Endothelial cell of umbilical vein (primary cell): ENCODE data around the gene ATP1B3. TPM values are rescaled to one million over a fixed set of nuclear protein-coding genes. Genes with fewer than 3 reads are reported as not detected.
A peak's percentile ranks its signal among the peaks of the same experiment; 100 is the strongest.

Experiments
- BruUV-seq: library from RNA; stranded (reverse); fragments of 400-500 nt; replicated peaks from 2 replicates; lab custom pipeline; 2021; lab: Mats Ljungman, UMichigan
- CTCF ChIA-PET: fragments of 300-600, 350-600 bp; sonication (Branson Sonifier 250); formaldehyde crosslinking; loops from one replicate; lab custom pipeline; 2021; ENCODE audit warnings: antibody characterized with exemption, inconsistent platforms; lab: Charles Lee
- POLR2A ChIA-PET: fragments of 300-600, 350-600 bp; sonication (Branson Sonifier 250); formaldehyde crosslinking; loops from one replicate; lab custom pipeline; 2021; ENCODE audit warnings: antibody characterized with exemption, inconsistent platforms; lab: Charles Lee
- DNase-seq: peaks from one replicate; pipeline ENCODE4 v3.0.0-alpha.2; 2011; ENCODE audit warnings: low read depth, low spot score
- FAIRE-seq: peaks from 2 replicates; lab custom pipeline; 2011; peaks lifted over from hg19 to GRCh38; lab: Jason Lieb, UNC
- H2AFZ ChIP-seq: 2 replicates; pipeline ENCODE4 v1.6.0; 2012; ENCODE audit warnings: low read depth, low read length, control low read depth, inconsistent platforms
- H3K27ac ChIP-seq: 2 replicates; pipeline ENCODE4 v1.5.1; 2011; ENCODE audit warnings: low read depth, mild to moderate bottlenecking, control low read depth, low read length, moderate library complexity; ENCODE audit not compliant: insufficient read depth
- H3K27me3 ChIP-seq, 2 experiments: 2 replicates each; pipeline versions ENCODE4 v1.6.0 to v1.6.1; 2011; ENCODE audit warnings: low read length in 2 of 2, mixed read lengths in 1 of 2; ENCODE audit not compliant: control insufficient read depth in 2 of 2, insufficient read depth in 2 of 2
- H3K36me3 ChIP-seq, 2 experiments: 2 replicates in 1 of 2; 3 replicates in 1 of 2; pipeline ENCODE4 v1.5.1; 2011; ENCODE audit warnings: low read length in 2 of 2, mild to moderate bottlenecking in 1 of 2, moderate library complexity in 1 of 2; ENCODE audit not compliant: control insufficient read depth in 2 of 2, insufficient read depth in 2 of 2; ENCODE audit errors: extremely low read depth in 1 of 2
- H3K4me1 ChIP-seq: 3 replicates; pipeline ENCODE4 v1.5.1; 2011; ENCODE audit warnings: mild to moderate bottlenecking, low read length; ENCODE audit not compliant: control insufficient read depth, insufficient read depth; ENCODE audit errors: extremely low read depth
- H3K4me2 ChIP-seq: 2 replicates; pipeline ENCODE4 v1.6.1; 2011; ENCODE audit warnings: low read length, control low read depth, mixed read lengths; ENCODE audit not compliant: insufficient read depth
- H3K4me3 ChIP-seq, 3 experiments: fragments of 200-600 bp in 1 of 3; sonication (generic), shearing (Covaris generic) in 1 of 3; replicated peaks in 1 of 3; 2 replicates each; pipeline ENCODE4 v1.5.1; 2011 to 2016; ENCODE audit warnings: control low read depth in 3 of 3, low read length in 3 of 3, mild to moderate bottlenecking in 2 of 3, inconsistent platforms in 1 of 3, low read depth in 1 of 3, moderate library complexity in 1 of 3; ENCODE audit not compliant: insufficient read depth in 1 of 3
- H3K79me2 ChIP-seq: 2 replicates; pipeline ENCODE4 v1.6.0; 2012; ENCODE audit warnings: low read length, inconsistent platforms; ENCODE audit not compliant: control insufficient read depth, insufficient read depth
- H3K9ac ChIP-seq: replicated peaks from 2 replicates; pipeline ENCODE3; 2011; ENCODE audit warnings: low read length, control low read depth; ENCODE audit not compliant: insufficient read depth; ENCODE audit errors: extremely low read depth
- H3K9me1 ChIP-seq: replicated peaks from 3 replicates; pipeline ENCODE4 v1.6.0; 2011; ENCODE audit warnings: mild to moderate bottlenecking, low read length; ENCODE audit not compliant: control insufficient read depth, insufficient read depth; ENCODE audit errors: extremely low read depth
- H3K9me3 ChIP-seq: replicated peaks from 2 replicates; pipeline ENCODE4 v1.5.1; 2012; ENCODE audit warnings: low read length, inconsistent platforms; ENCODE audit not compliant: control insufficient read depth, insufficient read depth
- H4K20me1 ChIP-seq: replicated peaks from 2 replicates; pipeline ENCODE3; 2011; ENCODE audit warnings: mild to moderate bottlenecking, low read length; ENCODE audit not compliant: control insufficient read depth, insufficient read depth; ENCODE audit errors: extremely low read depth
- CTCF ChIP-seq, 2 donors: IDR thresholded peaks; 1 replicate in 1 of 2; 2 replicates in 1 of 2; pipeline ENCODE4 v1.5.1; 2011; ENCODE audit warnings: low read length in 2 of 2, mild to moderate bottlenecking in 2 of 2, moderate library complexity in 2 of 2, control low read depth in 1 of 2, inconsistent platforms in 1 of 2, low read depth in 1 of 2; ENCODE audit not compliant: insufficient read depth in 1 of 2; ENCODE audit errors: extremely low read depth in 1 of 2
- EZH2 ChIP-seq: IDR thresholded peaks from 2 replicates; pipeline ENCODE4 v1.6.1; 2012; ENCODE audit warnings: borderline replicate concordance, low read depth, mild to moderate bottlenecking, moderate library complexity, low read length, inconsistent platforms; ENCODE audit not compliant: severe bottlenecking
- FOS ChIP-seq: IDR thresholded peaks from 2 replicates; pipeline ENCODE4 v1.6.1; 2011; ENCODE audit warnings: mild to moderate bottlenecking, low read length, moderate library complexity, borderline replicate concordance; ENCODE audit not compliant: insufficient read depth
- GATA2 ChIP-seq: IDR thresholded peaks from 2 replicates; pipeline ENCODE4 v1.7.0; 2011; ENCODE audit warnings: low read depth, mild to moderate bottlenecking, moderate library complexity, mixed read lengths, low read length; ENCODE audit not compliant: insufficient read length, insufficient read depth
- JUN ChIP-seq: IDR thresholded peaks from 2 replicates; pipeline ENCODE4 v1.6.1; 2011; ENCODE audit warnings: borderline replicate concordance, low read depth; ENCODE audit not compliant: insufficient read length, insufficient read depth
- MAX ChIP-seq: IDR thresholded peaks from 2 replicates; pipeline ENCODE4 v1.6.1; 2011; ENCODE audit not compliant: insufficient read depth, insufficient read length
- MYC ChIP-seq: IDR thresholded peaks from one replicate; pipeline ENCODE4 v1.6.1; 2011; ENCODE audit warnings: mild to moderate bottlenecking, low read depth, low read length
- POLR2A ChIP-seq: IDR thresholded peaks from 2 replicates; pipeline ENCODE4 v1.6.1; 2012; ENCODE audit warnings: low read depth, mild to moderate bottlenecking, control low read depth, low read length
- POLR2AphosphoS5 ChIP-seq: IDR thresholded peaks from 2 replicates; pipeline ENCODE4 v1.6.1; 2012; ENCODE audit warnings: low read depth, mild to moderate bottlenecking, control low read depth, low read length, moderate library complexity; ENCODE audit not compliant: insufficient read depth
- dilution Hi-C: fragments of 300-500 bp; cut with MboI; formaldehyde crosslinking; loops from one replicate; pipeline ENCODE4 v1.15.0; 2019; ENCODE audit warnings: low sequenced_read_pairs; ENCODE audit not compliant: extremely low pct_ligation_motif_present
- intact Hi-C: fragments of 100-400 bp; cut with micrococcal nuclease; formaldehyde crosslinking; loops from one replicate; pipeline ENCODE4 v1.10.0; 2022
- polyA plus RNA-seq, 4 experiments: library from polyadenylated mRNA; depleted of rRNA in 3 of 4; stranded (reverse) in 3 of 4; unstranded in 1 of 4; fragments of >200 nt; gene quantifications; 2 replicates each; pipeline versions ENCODE4 v1.2.1 to v1.2.3, GENCODE V29; 2011 to 2012; ENCODE audit warnings: missing spikeins in 1 of 4
- total RNA-seq: library from RNA; stranded (reverse); gene quantifications from 2 replicates; pipeline ENCODE4 v1.2.3, GENCODE V29; 2021

Gene ATP1B3
- total and polyA plus RNA-seq, 2 donors (not counting 3 experiments of a cell fraction or from before 2014, with no cell fraction given): 227 to 279 TPM

GRCh38 chr3:141895731-141896130 is 19.3 kb downstream of the ATP1B3 start:
- dilution Hi-C loops (no loop called here), intact Hi-C loops (no loop called here)

More at GRCh38 chr3:141895731-141896130, 19.3 kb downstream of the ATP1B3 start:
- Histone ChIP-seq H3K4me2 (no peak overlapping the region), H3K4me1 (no peaks in the 10 kb centered on the region), H3K4me3 (no peak overlapping the region), H3K9me1 (peaks cover 2% of the 10 kb centered on the region), H3K9me3 (no peaks in the 10 kb centered on the region), H2AFZ (no peak overlapping the region), H3K9ac (no peak overlapping the region), H3K36me3 (no peaks in the 10 kb centered on the region), H4K20me1 (peaks cover 15% of the 10 kb centered on the region), H3K27me3 (no peaks in the 10 kb centered on the region), H3K79me2 (peaks cover 83% of the 10 kb centered on the region), H3K27ac (no peak overlapping the region)
- no peak for TF ChIP-seq GATA2
- no peak for TF ChIP-seq CTCF (IDR thresholded peaks at IDR 0.05; ENCODE audit: extremely low read depth in 1 of 2, insufficient read depth in 1 of 2, low read depth in 1 of 2, low read length in 2 of 2)
- TF ChIP-seq MAX: no peak
- no peak for TF ChIP-seq FOS
- TF ChIP-seq EZH2: no peak
- no peak for TF ChIP-seq MYC
- no peak for TF ChIP-seq POLR2A
- no peak for TF ChIP-seq JUN
- no peak for TF ChIP-seq POLR2AphosphoS5
- ChIA-PET CTCF (interaction anchor here (1.2 kb wide), 1 partner anchor 12 kb away, joined by 5 read pairs; no protein-coding TSS in a partner anchor), POLR2A (no interaction called here)
- BruUV-seq: no TSS peak
- FAIRE-seq (peak; percentile 26), DNase-seq (no peak)
